ENCODE results near the gene AKNAD1.

AKNAD1 gene

DNA sequence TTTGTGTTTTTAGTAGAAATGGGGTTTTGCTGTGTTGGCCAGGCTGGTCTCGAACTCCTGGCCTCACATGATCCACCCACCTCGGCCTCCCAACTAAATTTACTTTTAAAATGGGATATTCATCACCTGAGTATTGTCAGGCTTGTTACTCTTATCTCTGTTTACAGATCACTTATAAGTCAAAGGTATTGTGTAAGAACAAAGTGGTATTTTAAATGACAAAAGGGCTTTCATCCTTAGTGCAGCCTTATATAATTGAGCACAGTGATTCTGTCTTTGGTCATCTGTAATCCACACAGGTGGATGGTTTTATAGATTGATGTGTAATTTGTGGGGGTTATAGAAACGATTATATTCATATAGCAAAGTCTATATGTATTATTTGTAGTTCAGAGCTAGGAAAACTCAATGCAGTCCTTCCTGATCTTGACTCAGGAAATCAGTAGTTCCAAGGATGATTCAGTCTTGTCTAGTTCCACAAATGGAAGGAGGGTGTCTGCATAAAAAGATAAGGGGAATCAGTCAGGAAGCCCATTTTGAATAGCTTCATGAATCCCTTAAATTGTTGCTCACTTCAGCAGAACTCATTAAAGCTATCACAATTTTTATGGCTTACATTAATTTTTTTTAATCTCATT lies 75.8 kb downstream of the AKNAD1 start:
- no peak for DNase-seq (ENCODE audit: low read depth)

DNA sequence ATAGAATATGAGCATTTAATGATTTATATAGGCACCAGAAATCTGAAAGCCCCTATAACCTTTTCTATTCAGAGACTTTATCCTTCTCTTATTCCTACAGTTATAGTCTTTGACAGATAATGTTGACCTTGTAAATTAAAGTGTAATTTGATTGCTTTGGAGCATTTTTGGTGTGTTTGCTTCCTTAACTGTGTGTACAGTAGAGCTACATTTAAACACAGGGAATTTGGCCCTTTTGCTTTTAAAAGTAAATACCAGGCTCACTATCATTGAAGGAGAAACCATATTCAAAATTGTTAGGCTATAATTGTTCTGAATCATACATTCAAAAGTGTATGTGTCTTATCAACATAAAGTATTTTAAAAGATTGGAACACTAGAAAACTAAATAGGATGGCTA lies 77.4 kb downstream of the AKNAD1 start:
- no peak for DNase-seq (ENCODE audit: low read depth)

DNA sequence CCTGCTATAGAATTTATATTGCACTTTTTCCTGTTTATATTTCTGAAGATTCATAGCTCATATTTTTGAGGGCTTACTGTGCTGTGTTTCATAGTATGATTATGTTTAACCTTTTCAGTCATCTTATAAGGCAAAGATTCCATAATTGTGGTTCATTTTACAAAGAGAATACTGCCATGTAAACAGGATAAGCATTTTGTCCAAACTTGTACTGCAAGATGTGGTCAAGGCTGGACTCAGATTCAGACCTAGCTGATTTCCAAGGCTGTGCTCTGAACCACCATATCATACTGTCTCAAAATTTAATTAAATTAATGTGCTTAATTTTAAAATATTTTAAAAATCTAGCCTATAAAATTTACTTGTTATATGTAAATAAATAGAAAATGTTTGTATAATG lies 79.1 kb downstream of the AKNAD1 start:
- DNase-seq (ENCODE audit: low read depth): no peak

DNA sequence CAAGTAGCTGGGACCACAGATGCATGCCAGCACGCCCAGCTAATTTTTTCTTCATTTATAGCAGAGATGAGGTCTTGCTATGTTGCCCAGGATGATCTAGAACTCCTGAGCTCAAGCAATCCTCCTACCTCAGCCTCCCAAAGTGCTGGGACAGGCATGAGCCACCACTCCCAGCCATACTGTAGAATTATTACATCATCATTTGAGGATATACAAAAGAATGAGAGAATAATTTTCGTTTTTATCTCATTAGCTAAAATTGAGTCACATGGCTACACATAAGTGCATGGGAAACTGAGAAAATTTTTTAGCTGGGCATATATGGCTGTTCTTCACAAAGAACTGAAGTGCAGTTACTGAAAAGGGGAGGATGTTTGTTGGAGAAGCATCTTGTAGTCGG lies 89.2 kb downstream of the AKNAD1 start:
- no peak for DNase-seq (ENCODE audit: low read depth)

DNA sequence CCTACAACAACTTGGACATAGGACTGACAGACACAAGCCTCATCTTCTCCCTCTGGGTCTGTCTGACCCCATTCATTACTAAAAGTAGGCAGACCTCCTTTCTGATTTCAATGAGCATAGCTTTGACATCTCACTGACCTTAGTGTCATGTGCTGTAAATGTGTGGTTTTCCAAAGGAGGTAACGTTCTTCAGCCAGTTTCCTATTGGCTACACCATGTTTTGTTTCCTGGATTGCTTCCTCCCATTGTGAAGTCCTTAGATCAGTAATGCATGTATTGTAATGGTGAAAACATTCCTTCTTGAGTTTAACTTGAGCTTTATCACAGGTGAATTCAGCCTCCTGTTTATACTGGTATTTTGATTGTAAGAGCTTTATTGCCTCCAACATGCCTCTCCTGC lies 89.8 kb downstream of the AKNAD1 start:
- no peak for DNase-seq (ENCODE audit: low read depth)

Measured in non-pigmented ciliary epithelial cell (primary cell).